ENCODE data around the gene PTGES2.

- TF ChIP-seq CTCF (IDR thresholded peaks at IDR 0.05; ENCODE audit: low read depth, low read length) = no peak
- no peak for TF ChIP-seq EZH2phosphoT487 (IDR thresholded peaks at IDR 0.05; ENCODE audit: low read depth)
These were observed 14.5 kb upstream of the PTGES2 start for GRCh38 chr9:128142061-128142460.

Measured in OCI-LY3 (cell line).